GM23338 (cell line): ENCODE measurements around the gene STPG2. TPM values are rescaled to one million over a fixed set of nuclear protein-coding genes. Genes with fewer than 3 reads are reported as not detected.

ENCODE experiments used
- ATAC-seq: fragments of 200-7000 bp; cut with Tn5 transposase; 3 replicates; pipeline ENCODE4 v1.9.1; 2020
- DNase-seq: peaks from one replicate; pipeline ENCODE4 v3.0.0-alpha.2; 2015; ENCODE audit warnings: low spot score
- H2AFZ ChIP-seq: fragments of 200-600 bp; sonication (generic); 2 replicates; pipeline ENCODE4 v1.8.0; 2016; ENCODE audit warnings: antibody characterized with exemption, mild to moderate bottlenecking, moderate library complexity
- H3F3A ChIP-seq: fragments of 200-600 bp; sonication (generic); replicated peaks from 2 replicates; pipeline ENCODE4 v1.8.0; 2017; ENCODE audit warnings: antibody characterized with exemption, mixed run types, low read depth
- H3K27ac ChIP-seq: fragments of 200-600 bp; sonication (generic); 2 replicates; pipeline ENCODE4 v1.6.1; 2016; ENCODE audit warnings: low read depth
- H3K27me3 ChIP-seq: fragments of 200-600 bp; sonication (generic); 2 replicates; pipeline ENCODE4 v1.8.0; 2016; ENCODE audit warnings: mild to moderate bottlenecking, mixed run types, moderate library complexity; ENCODE audit not compliant: insufficient read depth
- H3K36me3 ChIP-seq: fragments of 200-600 bp; sonication (generic); 2 replicates; pipeline ENCODE4 v1.8.0; 2016; ENCODE audit warnings: mild to moderate bottlenecking; ENCODE audit not compliant: insufficient read depth
- H3K4me1 ChIP-seq: fragments of 200-600 bp; sonication (generic); 2 replicates; pipeline ENCODE4 v1.8.0; 2016; ENCODE audit warnings: mild to moderate bottlenecking, moderate library complexity; ENCODE audit not compliant: insufficient read depth
- H3K4me2 ChIP-seq: fragments of 200-600 bp; sonication (generic); 2 replicates; pipeline ENCODE4 v1.7.1; 2017; ENCODE audit warnings: mixed run types
- H3K4me3 ChIP-seq: fragments of 200-600 bp; sonication (generic); 2 replicates; pipeline ENCODE4 v1.6.1; 2016; ENCODE audit warnings: mixed run types
- H3K79me2 ChIP-seq: fragments of 200-600 bp; sonication (generic); replicated peaks from 2 replicates; pipeline ENCODE4 v1.8.0; 2017; ENCODE audit warnings: mild to moderate bottlenecking; ENCODE audit not compliant: insufficient read depth
- H3K9me2 ChIP-seq: fragments of 200-600 bp; sonication (generic); 2 replicates; pipeline ENCODE4 v1.8.0; 2017; ENCODE audit not compliant: insufficient read depth
- H4K20me1 ChIP-seq: fragments of 200-600 bp; sonication (generic); replicated peaks from 2 replicates; pipeline ENCODE4 v1.8.0; 2017; ENCODE audit warnings: mild to moderate bottlenecking; ENCODE audit not compliant: insufficient read depth
- H3K27ac Mint-ChIP-seq: 2 replicates; pipeline ENCODE4 v1.8.0; 2020; ENCODE audit warnings: inconsistent platforms, mild to moderate bottlenecking, moderate library complexity, mixed read lengths
- H3K27me3 Mint-ChIP-seq: 3 replicates; pipeline ENCODE4 v1.8.0; 2022; ENCODE audit warnings: low read depth, mild to moderate bottlenecking, moderate library complexity, mixed read lengths, inconsistent platforms; ENCODE audit not compliant: insufficient read depth, poor library complexity
- H3K36me3 Mint-ChIP-seq: 3 replicates; pipeline ENCODE4 v1.8.0; 2021; ENCODE audit warnings: low read depth, mild to moderate bottlenecking, inconsistent platforms, moderate library complexity, mixed read lengths
- H3K4me1 Mint-ChIP-seq: 3 replicates; pipeline ENCODE4 v1.8.0; 2020; ENCODE audit warnings: mild to moderate bottlenecking, inconsistent platforms, mixed read lengths
- H3K4me3 Mint-ChIP-seq: 3 replicates; pipeline ENCODE4 v1.8.0; 2021; ENCODE audit warnings: moderate library complexity, mild to moderate bottlenecking, inconsistent platforms, mixed read lengths
- H3K9me3 Mint-ChIP-seq: 3 replicates; pipeline ENCODE4 v1.8.0; 2020; ENCODE audit warnings: moderate library complexity, mild to moderate bottlenecking, inconsistent platforms, mixed read lengths
- CREB1 ChIP-seq: fragments of 250-450 bp; sonication (Bioruptor Pico); IDR thresholded peaks from 2 replicates; pipeline ENCODE4 v1.5.0; 2020; ENCODE audit warnings: low read depth, mild to moderate bottlenecking, moderate library complexity
- CTCF ChIP-seq, 2 experiments: fragments of 200-600 bp in 1 of 2; sonication (generic) in 1 of 2; conservative IDR thresholded peaks; 2 replicates each; pipeline versions ENCODE4 v1.5.1 to v1.6.1; 2016 to 2017; ENCODE audit warnings: antibody characterized with exemption in 2 of 2, low read depth in 2 of 2, mild to moderate bottlenecking in 2 of 2, moderate library complexity in 1 of 2
- EZH2 ChIP-seq: fragments of 200-600 bp; sonication (generic); IDR thresholded peaks from one replicate; pipeline ENCODE4 v1.8.0; 2017; ENCODE audit warnings: antibody characterized with exemption, mild to moderate bottlenecking, low read depth; ENCODE audit not compliant: unreplicated experiment
- EZH2phosphoT487 ChIP-seq: fragments of 200-600 bp; sonication (generic); IDR thresholded peaks from one replicate; pipeline ENCODE4 v1.8.1; 2018; ENCODE audit warnings: antibody characterized with exemption; ENCODE audit not compliant: unreplicated experiment
- JUNB ChIP-seq: IDR thresholded peaks from one replicate; pipeline ENCODE4 v1.6.1; 2016; ENCODE audit warnings: antibody characterized with exemption; ENCODE audit not compliant: unreplicated experiment
- NANOG ChIP-seq: IDR thresholded peaks from 2 replicates; pipeline ENCODE4 v1.6.1; 2016; ENCODE audit warnings: antibody characterized with exemption, borderline replicate concordance
- POLR2AphosphoS5 ChIP-seq: IDR thresholded peaks from 2 replicates; pipeline ENCODE4 v1.6.1; 2016; ENCODE audit warnings: antibody characterized with exemption, low read depth
- REST ChIP-seq: IDR thresholded peaks from one replicate; pipeline ENCODE4 v1.6.1; 2018; ENCODE audit warnings: antibody characterized with exemption; ENCODE audit not compliant: unreplicated experiment
- STAT1 ChIP-seq: IDR thresholded peaks from one replicate; pipeline ENCODE4 v1.6.1; 2016; ENCODE audit warnings: antibody characterized with exemption; ENCODE audit not compliant: unreplicated experiment
- ZNF114 ChIP-seq: fragments of 250-450 bp; sonication (Bioruptor Pico); IDR thresholded peaks from 2 replicates; pipeline ENCODE4 v1.5.0; 2020; ENCODE audit warnings: mild to moderate bottlenecking, moderate library complexity
- polyA plus RNA-seq: library from polyadenylated mRNA; unstranded; fragments of >200 nt; fragmentation: Nextera tagmentation; extraction: Ambion mirVana; gene quantifications from 2 replicates; pipeline ENCODE4 v1.2.1, GENCODE V29; 2016
- total RNA-seq: library from RNA; depleted of rRNA; stranded (reverse); fragments of >200 nt; shearing (Covaris generic); gene quantifications from 2 replicates; pipeline ENCODE4 v1.2.3, GENCODE V29; 2014

The STPG2 gene
- total and polyA plus RNA-seq, 2 experiments from 2014 or later = 0.17 to 0.32 TPM

- DNase-seq = no peak
- H3K36me3 Mint-ChIP-seq = peaks cover 18% of the 10 kb centered on the region
- no peak overlapping the region for H3K4me3 ChIP-seq
- no peaks in the 10 kb centered on the region for H3F3A ChIP-seq
- no peaks in the 10 kb centered on the region for H4K20me1 ChIP-seq
- H3K4me1 ChIP-seq = no peaks in the 10 kb centered on the region
- no peaks in the 10 kb centered on the region for H3K36me3 ChIP-seq
- H3K9me3 Mint-ChIP-seq = peaks cover 28% of the 10 kb centered on the region
- H3K9me2 ChIP-seq = no peaks in the 10 kb centered on the region; the same call in 1 of the 2 replicates
- ATAC-seq = no peak
- no peak overlapping the region for H2AFZ ChIP-seq
- H3K27me3 Mint-ChIP-seq = no peaks in the 10 kb centered on the region
- no peak overlapping the region for H3K4me3 Mint-ChIP-seq
- TF ChIP-seq EZH2phosphoT487 = no peak
- TF ChIP-seq CTCF (conservative IDR thresholded peaks at IDR 0.05; ENCODE audit: low read depth in 2 of 2) = no peak
- no peak for TF ChIP-seq EZH2
- TF ChIP-seq POLR2AphosphoS5 = no peak
- no peak for TF ChIP-seq JUNB
- no peak for TF ChIP-seq REST
- no peak for TF ChIP-seq ZNF114
- H3K27ac ChIP-seq = no peak overlapping the region
- no peak overlapping the region for H3K27ac Mint-ChIP-seq
- no peaks in the 10 kb centered on the region for H3K27me3 ChIP-seq
- H3K79me2 ChIP-seq = no peaks in the 10 kb centered on the region
- H3K4me1 Mint-ChIP-seq = no peaks in the 10 kb centered on the region
- no peak overlapping the region for H3K4me2 ChIP-seq
These were observed 481.1 kb downstream of the STPG2 start for GRCh38 chr4:97662133-97662532.

DNA sequence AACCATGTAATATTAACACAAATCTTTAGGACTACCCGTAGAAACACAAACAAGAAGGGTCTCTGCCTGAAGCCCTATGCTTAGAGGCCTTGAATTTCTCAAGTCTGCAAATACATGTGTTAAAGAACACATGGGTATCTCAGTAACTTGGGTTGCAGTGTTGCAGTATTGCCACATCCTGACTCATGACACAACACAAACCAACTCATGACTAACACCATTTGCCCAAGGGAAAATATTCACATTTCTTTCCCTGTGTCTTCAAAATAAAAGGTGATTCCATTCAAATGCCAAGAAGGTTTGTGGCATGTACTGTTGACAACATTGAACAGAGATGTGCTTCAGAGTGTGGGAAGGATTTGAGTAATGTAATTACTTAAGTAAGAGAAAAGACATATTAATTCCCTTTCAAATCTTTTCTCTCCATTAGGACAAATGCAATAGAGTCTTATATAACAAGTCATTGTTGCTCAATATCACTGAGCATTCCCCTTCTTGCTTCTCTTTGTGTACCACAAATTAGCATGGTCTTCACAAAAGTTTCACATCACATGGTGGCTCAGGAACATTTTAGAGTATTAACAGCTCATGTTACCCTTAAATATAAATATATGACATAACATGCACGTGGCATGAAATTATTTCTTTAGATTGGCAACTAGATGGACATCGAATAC, 487.1 kb downstream of the STPG2 start:
- 0 out of 3 replicates have a peak, but pooled peaks cover 3% of the 10 kb centered on the region for H3K4me1 Mint-ChIP-seq
- H3K4me1 ChIP-seq = no peaks in the 10 kb centered on the region
- H3K4me2 ChIP-seq = no peak overlapping the region
- no peaks in the 10 kb centered on the region for H3K9me3 Mint-ChIP-seq
- H3K36me3 Mint-ChIP-seq = no peaks in the 10 kb centered on the region
- H3K9me2 ChIP-seq = no peaks in the 10 kb centered on the region
- no peaks in the 10 kb centered on the region for H3K27me3 Mint-ChIP-seq
- H3K4me3 ChIP-seq = no peak overlapping the region
- no peak overlapping the region for H3K27ac ChIP-seq
- no peaks in the 10 kb centered on the region for H3K79me2 ChIP-seq
- H3K36me3 ChIP-seq = no peaks in the 10 kb centered on the region
- no peaks in the 10 kb centered on the region for H3F3A ChIP-seq
- no peak overlapping the region for H3K4me3 Mint-ChIP-seq
- peak overlapping the region; percentile 39; the same call in 1 of the 2 replicates for H2AFZ ChIP-seq
- no peaks in the 10 kb centered on the region for H4K20me1 ChIP-seq
- H3K27ac Mint-ChIP-seq = no peak overlapping the region
- no peak for DNase-seq
- ATAC-seq = no peak
- no peaks in the 10 kb centered on the region for H3K27me3 ChIP-seq
- TF ChIP-seq EZH2phosphoT487 = no peak
- no peak for TF ChIP-seq CREB1 (CRISPR knock-in tag)
- no peak for TF ChIP-seq ZNF114
- TF ChIP-seq CTCF (conservative IDR thresholded peaks at IDR 0.05; ENCODE audit: low read depth in 2 of 2) = no peak
- no peak for TF ChIP-seq EZH2
- TF ChIP-seq NANOG = no peak
- TF ChIP-seq STAT1 = no peak
